HepG2 (cell line): ENCODE measurements around the gene FIBP. TPM values are rescaled to one million over a fixed set of nuclear protein-coding genes. Genes with fewer than 3 reads are reported as not detected.

Experiments used
- ETS1 ChIP-seq: sonication (generic); formaldehyde crosslinking; IDR thresholded peaks from 2 replicates; pipeline ENCODE4 v1.4.0; 2020; ENCODE audit warnings: missing genetic modification reagents
- HOXA3 ChIP-seq: sonication (generic); formaldehyde crosslinking; IDR thresholded peaks from 2 replicates; pipeline ENCODE4 v1.5.0; 2020; ENCODE audit warnings: missing genetic modification reagents
- IRF1 ChIP-seq: sonication (generic); formaldehyde crosslinking; IDR thresholded peaks from 2 replicates; pipeline ENCODE4 v1.4.0; 2020; ENCODE audit warnings: low read depth, mild to moderate bottlenecking, missing genetic modification reagents
- KDM5B ChIP-seq: sonication (generic); formaldehyde crosslinking; IDR thresholded peaks from 2 replicates; pipeline ENCODE4 v1.4.0; 2020; ENCODE audit warnings: missing genetic modification reagents, mild to moderate bottlenecking, borderline replicate concordance
- PLRG1 ChIP-seq: fragments of 450-650 bp; conservative IDR thresholded peaks from 2 replicates; pipeline ENCODE4 v1.6.1; 2016
- REPIN1 ChIP-seq: sonication (generic); formaldehyde crosslinking; IDR thresholded peaks from 2 replicates; pipeline ENCODE4 v1.8.0; 2022; ENCODE audit warnings: missing genetic modification reagents, low read depth, mild to moderate bottlenecking, borderline replicate concordance
- ZNF230 ChIP-seq: sonication (generic); formaldehyde crosslinking; IDR thresholded peaks from 2 replicates; pipeline ENCODE4 v1.4.0; 2020; ENCODE audit warnings: mild to moderate bottlenecking, missing genetic modification reagents
- ZNF24 ChIP-seq: fragments of 450-650 bp; IDR thresholded peaks from 2 replicates; pipeline ENCODE4 v1.6.1; 2017; ENCODE audit warnings: antibody characterized with exemption, mild to moderate bottlenecking
- ZNF564 ChIP-seq: sonication (generic); formaldehyde crosslinking; IDR thresholded peaks from 2 replicates; pipeline ENCODE4 v1.8.1; 2023; ENCODE audit warnings: mild to moderate bottlenecking, missing genetic modification reagents
- ZNF761 ChIP-seq: sonication (generic); formaldehyde crosslinking; conservative IDR thresholded peaks from 2 replicates; pipeline ENCODE4 v1.4.0; 2020; ENCODE audit warnings: mild to moderate bottlenecking, missing genetic modification reagents
- ZNF782 ChIP-seq: sonication (generic); formaldehyde crosslinking; IDR thresholded peaks from 2 replicates; pipeline ENCODE4 v1.4.0; 2020; ENCODE audit warnings: missing genetic modification reagents, mild to moderate bottlenecking, borderline replicate concordance
- polyA plus RNA-seq, 8 experiments: library from polyadenylated mRNA; depleted of rRNA in 3 of 8; stranded (reverse) in 7 of 8; unstranded in 1 of 8; fragments of >200 nt; fragmentation: Illumina TruSeq in 4 of 8; extraction: Trizol in 4 of 8; gene quantifications; 2 replicates each; pipeline versions ENCODE4 v1.2.1 to v1.2.3, GENCODE V29; 2011 to 2016; ENCODE audit warnings: low read depth in 4 of 8, missing spikeins in 1 of 8, mixed read lengths in 1 of 8; ENCODE audit not compliant: insufficient read depth in 1 of 8
- total RNA-seq, 5 experiments: library from RNA; depleted of rRNA; stranded (reverse); fragments of >200 nt; fragmentation: Illumina TruSeq; extraction: Trizol; gene quantifications; 2 replicates each; pipeline ENCODE4 v1.2.3, GENCODE V29; 2016; ENCODE audit warnings: low read depth in 1 of 5
- TF ChIP-seq, protein P1 (sequence below), 2 experiments: sonication (generic) in 1 of 2; formaldehyde crosslinking in 1 of 2; IDR thresholded peaks; 2 replicates each; pipeline versions ENCODE4 v1.6.1 to v1.9.0; 2014 to 2022; ENCODE audit warnings: antibody characterized with exemption in 1 of 2, borderline replicate concordance in 1 of 2, inconsistent platforms in 1 of 2, low read depth in 1 of 2, missing genetic modification reagents in 1 of 2
- TF ChIP-seq, protein P2 (sequence below): sonication (generic); formaldehyde crosslinking; IDR thresholded peaks from 2 replicates; pipeline ENCODE4 v1.4.0; 2020; ENCODE audit warnings: missing genetic modification reagents

The FIBP gene
- total and polyA plus RNA-seq, 2 of the 13 experiments (the other 11 are each of a cell fraction or from before 2014, with no cell fraction given), result 42.9 to 62.1 TPM

- TF ChIP-seq, protein P1, sequence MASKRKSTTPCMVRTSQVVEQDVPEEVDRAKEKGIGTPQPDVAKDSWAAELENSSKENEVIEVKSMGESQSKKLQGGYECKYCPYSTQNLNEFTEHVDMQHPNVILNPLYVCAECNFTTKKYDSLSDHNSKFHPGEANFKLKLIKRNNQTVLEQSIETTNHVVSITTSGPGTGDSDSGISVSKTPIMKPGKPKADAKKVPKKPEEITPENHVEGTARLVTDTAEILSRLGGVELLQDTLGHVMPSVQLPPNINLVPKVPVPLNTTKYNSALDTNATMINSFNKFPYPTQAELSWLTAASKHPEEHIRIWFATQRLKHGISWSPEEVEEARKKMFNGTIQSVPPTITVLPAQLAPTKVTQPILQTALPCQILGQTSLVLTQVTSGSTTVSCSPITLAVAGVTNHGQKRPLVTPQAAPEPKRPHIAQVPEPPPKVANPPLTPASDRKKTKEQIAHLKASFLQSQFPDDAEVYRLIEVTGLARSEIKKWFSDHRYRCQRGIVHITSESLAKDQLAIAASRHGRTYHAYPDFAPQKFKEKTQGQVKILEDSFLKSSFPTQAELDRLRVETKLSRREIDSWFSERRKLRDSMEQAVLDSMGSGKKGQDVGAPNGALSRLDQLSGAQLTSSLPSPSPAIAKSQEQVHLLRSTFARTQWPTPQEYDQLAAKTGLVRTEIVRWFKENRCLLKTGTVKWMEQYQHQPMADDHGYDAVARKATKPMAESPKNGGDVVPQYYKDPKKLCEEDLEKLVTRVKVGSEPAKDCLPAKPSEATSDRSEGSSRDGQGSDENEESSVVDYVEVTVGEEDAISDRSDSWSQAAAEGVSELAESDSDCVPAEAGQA (IDR thresholded peaks at IDR 0.05; ENCODE audit: low read depth), result no peak
- TF ChIP-seq, protein P1 (CRISPR knock-in tag; IDR thresholded peaks at IDR 0.05; ENCODE audit: borderline replicate concordance), result no peak
- peak; percentile 26; the same call in 1 of the 2 replicates for TF ChIP-seq KDM5B (CRISPR knock-in tag)
- no peak for TF ChIP-seq HOXA3 (CRISPR knock-in tag)
- TF ChIP-seq ZNF761, result no peak
- TF ChIP-seq, protein P2, sequence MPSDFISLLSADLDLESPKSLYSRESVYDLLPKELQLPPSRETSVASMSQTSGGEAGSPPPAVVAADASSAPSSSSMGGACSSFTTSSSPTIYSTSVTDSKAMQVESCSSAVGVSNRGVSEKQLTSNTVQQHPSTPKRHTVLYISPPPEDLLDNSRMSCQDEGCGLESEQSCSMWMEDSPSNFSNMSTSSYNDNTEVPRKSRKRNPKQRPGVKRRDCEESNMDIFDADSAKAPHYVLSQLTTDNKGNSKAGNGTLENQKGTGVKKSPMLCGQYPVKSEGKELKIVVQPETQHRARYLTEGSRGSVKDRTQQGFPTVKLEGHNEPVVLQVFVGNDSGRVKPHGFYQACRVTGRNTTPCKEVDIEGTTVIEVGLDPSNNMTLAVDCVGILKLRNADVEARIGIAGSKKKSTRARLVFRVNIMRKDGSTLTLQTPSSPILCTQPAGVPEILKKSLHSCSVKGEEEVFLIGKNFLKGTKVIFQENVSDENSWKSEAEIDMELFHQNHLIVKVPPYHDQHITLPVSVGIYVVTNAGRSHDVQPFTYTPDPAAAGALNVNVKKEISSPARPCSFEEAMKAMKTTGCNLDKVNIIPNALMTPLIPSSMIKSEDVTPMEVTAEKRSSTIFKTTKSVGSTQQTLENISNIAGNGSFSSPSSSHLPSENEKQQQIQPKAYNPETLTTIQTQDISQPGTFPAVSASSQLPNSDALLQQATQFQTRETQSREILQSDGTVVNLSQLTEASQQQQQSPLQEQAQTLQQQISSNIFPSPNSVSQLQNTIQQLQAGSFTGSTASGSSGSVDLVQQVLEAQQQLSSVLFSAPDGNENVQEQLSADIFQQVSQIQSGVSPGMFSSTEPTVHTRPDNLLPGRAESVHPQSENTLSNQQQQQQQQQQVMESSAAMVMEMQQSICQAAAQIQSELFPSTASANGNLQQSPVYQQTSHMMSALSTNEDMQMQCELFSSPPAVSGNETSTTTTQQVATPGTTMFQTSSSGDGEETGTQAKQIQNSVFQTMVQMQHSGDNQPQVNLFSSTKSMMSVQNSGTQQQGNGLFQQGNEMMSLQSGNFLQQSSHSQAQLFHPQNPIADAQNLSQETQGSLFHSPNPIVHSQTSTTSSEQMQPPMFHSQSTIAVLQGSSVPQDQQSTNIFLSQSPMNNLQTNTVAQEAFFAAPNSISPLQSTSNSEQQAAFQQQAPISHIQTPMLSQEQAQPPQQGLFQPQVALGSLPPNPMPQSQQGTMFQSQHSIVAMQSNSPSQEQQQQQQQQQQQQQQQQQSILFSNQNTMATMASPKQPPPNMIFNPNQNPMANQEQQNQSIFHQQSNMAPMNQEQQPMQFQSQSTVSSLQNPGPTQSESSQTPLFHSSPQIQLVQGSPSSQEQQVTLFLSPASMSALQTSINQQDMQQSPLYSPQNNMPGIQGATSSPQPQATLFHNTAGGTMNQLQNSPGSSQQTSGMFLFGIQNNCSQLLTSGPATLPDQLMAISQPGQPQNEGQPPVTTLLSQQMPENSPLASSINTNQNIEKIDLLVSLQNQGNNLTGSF (CRISPR knock-in tag), result no peak
- TF ChIP-seq ZNF24, result no peak
- no peak for TF ChIP-seq ETS1 (CRISPR knock-in tag)
- no peak for TF ChIP-seq PLRG1
- no peak for TF ChIP-seq ZNF230 (CRISPR knock-in tag)
- no peak for TF ChIP-seq ZNF782 (CRISPR knock-in tag)
- no peak for TF ChIP-seq REPIN1 (CRISPR knock-in tag)
- TF ChIP-seq IRF1, result no peak
- TF ChIP-seq ZNF564 (CRISPR knock-in tag), result 0 out of 2 replicates have a peak, but pooled peaks have one; percentile 11
Observed at GRCh38 chr11:65911682-65912568, 23.7 kb upstream of the FIBP start (continued).
